Inflammatory macrophage treated with lipopolysaccharide for 4 hours (primary cell): ENCODE data around the gene OR2T34.
"Not testable (repeated sequence)": the region's sequence is repeated elsewhere in the genome, so short reads cannot be mapped to it uniquely, and the experiment has no call there.

Experiments used
- DNase-seq: peaks from one replicate; pipeline ENCODE4 v3.0.0-alpha.2; 2020

OR2T34 gene

DNA sequence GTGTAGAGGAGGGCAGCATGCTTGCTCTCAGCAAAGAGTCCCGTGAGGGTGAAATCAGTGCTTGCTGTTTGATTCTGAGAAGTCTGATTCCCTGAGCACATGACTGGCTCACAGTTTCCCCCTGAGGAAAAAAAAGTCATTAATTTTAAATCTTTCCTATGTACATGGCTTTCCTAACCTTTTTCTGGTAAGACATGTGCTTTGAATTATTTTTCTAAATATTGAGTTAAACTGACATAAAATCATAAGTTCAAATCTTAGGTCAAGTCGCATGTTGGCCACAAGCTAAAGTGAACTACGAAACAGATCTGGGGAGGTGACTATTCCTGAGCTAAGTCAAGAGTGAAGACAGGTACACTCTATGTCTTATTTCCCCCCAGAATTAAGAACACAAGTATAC is at the start of gene OR2T34:
Gene OR2T34, minus strand, starts transcription at position 101 of the 400 bp plus-strand sequence. Its CDS starts 0 bp downstream, at position 101.
- not testable (repeated sequence) for DNase-seq

GRCh38 chr1:248622570-248623001 is 48.0 kb upstream of the OR2T34 start:
- peak; percentile 55 for DNase-seq

- DNase-seq: no peak
Observed at GRCh38 chr1:248621770-248622169, 47.2 kb upstream of the OR2T34 start.

- DNase-seq: peak; percentile 62
Observed at GRCh38 chr1:248618878-248619277, 44.3 kb upstream of the OR2T34 start.

- DNase-seq: no peak
Observed at GRCh38 chr1:248618119-248618518, 43.6 kb upstream of the OR2T34 start.

DNA sequence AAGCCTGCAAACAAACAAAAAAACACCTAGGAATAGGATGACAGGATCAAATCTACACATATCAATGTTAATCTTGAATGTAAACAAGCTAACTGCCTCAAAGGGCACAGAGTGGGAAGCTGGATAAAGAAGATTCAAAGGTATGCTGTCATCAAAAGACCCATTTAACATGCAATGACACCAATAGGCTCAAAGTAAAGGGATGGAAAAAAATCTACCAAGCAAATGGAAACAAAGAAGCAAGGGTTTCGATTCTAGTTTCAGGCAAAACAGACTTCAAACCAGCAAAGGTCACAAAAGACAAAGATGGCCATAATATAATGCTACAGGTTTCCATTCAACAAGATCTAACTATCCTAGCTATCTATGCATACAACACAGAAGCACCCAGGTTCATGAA is 39.2 kb upstream of the OR2T34 start:
- no peak for DNase-seq

- DNase-seq: peak; percentile 12
Observed at GRCh38 chr1:248611883-248612414, 37.4 kb upstream of the OR2T34 start.

- DNase-seq: no peak
Observed at GRCh38 chr1:248610301-248610700, 35.7 kb upstream of the OR2T34 start.

DNA sequence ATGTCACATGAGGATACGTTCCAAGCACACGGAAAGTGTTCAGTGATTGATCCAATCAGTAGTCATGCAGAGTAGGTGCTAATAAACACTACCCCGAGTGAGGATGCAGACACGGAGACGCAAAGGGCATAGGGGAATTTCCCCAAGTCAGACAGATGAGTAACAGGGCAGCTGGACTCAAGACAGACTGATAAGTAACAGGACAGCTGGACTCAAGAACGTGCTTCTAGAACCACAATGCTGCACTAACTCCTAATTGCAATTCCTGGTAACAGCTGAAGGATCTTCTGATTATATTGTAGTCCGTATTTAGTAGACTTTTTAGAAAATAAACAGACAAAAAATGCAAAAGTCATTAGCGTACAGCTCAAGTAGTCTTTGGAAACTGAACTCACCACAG is 24.8 kb upstream of the OR2T34 start:
- no peak for DNase-seq

DNA sequence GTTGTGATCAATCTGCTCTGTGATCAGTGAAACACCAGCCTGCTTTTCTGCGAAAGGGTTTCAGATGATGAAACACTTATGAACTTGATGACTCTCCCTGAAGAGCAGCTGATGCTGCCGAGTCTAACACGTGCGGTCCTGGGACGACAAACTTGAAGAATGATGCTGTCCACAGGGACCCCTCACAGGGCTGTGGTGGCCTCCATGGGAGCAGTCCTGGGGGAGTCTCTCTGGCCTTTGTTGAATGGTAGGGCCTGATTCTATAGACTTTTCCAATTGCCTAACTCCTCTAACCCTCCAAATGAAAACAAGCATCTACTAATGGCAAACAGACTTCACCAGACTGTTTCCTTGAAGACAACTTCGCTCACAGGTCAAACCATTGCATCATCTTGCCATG is 23.0 kb upstream of the OR2T34 start, which contains the start of gene OR2T10:
Gene OR2T10, minus strand, starts transcription at position 112 of the 400 bp plus-strand sequence. CDS start 3,932 bp downstream, outside the sequence.
- DNase-seq: no peak

DNA sequence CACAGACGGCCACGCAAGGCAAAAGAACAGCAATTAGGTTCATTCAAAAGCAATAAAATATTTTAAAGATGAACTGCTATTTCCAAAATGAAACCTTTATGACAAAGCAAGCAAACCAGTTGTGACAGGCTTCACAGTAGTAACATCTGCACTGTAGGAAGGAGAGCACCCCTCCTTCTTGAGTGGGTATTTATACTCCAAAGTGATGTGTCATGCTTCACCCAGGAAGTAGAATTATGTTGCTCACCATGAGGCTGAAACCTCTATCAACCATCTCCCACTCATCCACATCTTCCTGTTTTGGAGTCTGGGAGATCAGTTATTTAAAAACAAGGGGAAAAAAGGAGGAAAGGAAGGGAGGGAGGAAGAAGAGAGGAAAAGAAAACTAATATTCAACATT is 22.1 kb upstream of the OR2T34 start:
- DNase-seq: peak; percentile 75

GRCh38 chr1:248593226-248593625 is 18.7 kb upstream of the OR2T34 start:
- DNase-seq: no peak

DNA sequence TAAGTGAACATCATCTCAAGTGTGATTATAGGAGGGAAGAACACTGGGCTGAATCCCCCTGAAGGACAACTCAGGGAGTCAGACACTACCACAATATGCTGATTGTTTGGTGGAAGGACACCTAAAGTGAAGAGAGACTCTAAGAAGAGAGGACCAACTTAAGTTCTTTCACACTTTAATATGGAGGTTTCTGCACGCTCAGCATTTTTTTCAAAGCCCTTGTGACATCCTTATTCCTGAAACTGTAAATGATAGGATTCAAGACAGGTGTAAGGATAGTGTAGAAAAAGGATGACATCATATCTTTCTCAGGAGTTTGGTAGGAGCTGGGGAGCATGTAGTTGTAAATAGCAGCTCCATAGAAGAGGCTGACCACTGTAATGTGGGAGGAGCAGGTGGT is 18.1 kb upstream of the OR2T34 start:
- no peak for DNase-seq

DNA sequence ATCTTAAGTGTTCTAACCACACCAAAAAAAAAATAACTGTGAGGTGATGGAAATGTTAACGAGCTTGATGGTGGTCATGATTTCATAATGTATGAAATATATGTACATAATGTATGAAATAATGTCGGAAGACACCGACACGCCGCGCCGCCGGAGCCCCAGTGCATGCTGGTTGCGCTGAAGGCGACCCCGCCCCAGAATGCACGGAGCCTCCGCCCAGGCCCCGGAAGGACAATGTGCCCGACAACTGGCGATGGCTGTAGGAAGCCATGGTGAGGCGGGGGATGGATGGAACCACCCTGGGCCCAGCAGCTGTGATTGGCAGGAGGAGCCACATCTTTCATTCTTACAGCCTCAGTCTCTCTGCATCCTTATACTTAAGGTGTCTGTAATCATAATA is 15.5 kb upstream of the OR2T34 start:
- DNase-seq: no peak

GRCh38 chr1:248589334-248589733 is 14.8 kb upstream of the OR2T34 start:
- no peak for DNase-seq

DNA sequence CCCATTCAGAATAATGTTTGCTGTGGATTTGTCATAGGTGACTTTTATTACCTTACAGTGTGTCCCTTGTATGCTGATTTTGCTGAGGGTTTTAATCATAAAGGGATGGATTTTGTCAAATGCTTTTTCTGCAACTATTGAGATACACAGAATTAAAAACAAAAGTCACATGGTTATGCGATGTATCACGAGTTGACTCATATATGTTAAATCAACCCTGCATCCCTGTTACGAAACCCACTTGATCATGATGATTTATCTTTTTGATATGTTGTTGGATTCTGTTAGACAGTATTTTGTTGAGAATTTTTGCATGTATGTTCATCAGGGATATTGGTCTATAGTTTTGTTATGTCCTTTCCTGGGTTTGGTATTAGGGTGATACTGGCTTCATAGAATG is 10.7 kb upstream of the OR2T34 start:
- DNase-seq: no peak

GRCh38 chr1:248576260-248576980 is 1.9 kb upstream of the OR2T34 start:
- peak; percentile 84 for DNase-seq

DNA sequence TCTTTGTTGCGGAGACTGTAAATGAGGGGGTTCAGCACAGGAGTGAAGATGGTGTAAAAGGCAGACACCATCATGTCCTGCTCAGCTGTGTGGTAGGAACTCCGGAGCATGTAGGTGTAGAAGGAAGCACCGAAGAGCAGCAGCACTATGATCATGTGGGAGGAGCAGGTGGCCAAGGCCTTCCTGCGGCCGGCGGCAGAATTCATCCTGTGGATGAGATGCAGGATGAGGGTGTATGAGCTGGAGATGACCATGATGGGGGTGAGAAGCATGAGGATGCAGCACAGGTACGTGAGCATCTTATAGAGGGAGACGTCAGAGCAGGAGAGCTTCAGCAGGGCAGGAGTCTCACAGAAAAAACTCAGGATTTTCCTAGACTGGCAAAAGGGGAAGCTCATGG is 701 bp downstream of the OR2T34 start:
- DNase-seq: not testable (repeated sequence)

GRCh38 chr1:248572049-248572448 is 2.5 kb downstream of the OR2T34 start:
- DNase-seq: not testable (repeated sequence)

- peak; percentile 51 for DNase-seq
Observed at GRCh38 chr1:248570811-248571210, 3.7 kb downstream of the OR2T34 start.

GRCh38 chr1:248569049-248569448 is 5.5 kb downstream of the OR2T34 start:
- peak; percentile 88 for DNase-seq

DNA sequence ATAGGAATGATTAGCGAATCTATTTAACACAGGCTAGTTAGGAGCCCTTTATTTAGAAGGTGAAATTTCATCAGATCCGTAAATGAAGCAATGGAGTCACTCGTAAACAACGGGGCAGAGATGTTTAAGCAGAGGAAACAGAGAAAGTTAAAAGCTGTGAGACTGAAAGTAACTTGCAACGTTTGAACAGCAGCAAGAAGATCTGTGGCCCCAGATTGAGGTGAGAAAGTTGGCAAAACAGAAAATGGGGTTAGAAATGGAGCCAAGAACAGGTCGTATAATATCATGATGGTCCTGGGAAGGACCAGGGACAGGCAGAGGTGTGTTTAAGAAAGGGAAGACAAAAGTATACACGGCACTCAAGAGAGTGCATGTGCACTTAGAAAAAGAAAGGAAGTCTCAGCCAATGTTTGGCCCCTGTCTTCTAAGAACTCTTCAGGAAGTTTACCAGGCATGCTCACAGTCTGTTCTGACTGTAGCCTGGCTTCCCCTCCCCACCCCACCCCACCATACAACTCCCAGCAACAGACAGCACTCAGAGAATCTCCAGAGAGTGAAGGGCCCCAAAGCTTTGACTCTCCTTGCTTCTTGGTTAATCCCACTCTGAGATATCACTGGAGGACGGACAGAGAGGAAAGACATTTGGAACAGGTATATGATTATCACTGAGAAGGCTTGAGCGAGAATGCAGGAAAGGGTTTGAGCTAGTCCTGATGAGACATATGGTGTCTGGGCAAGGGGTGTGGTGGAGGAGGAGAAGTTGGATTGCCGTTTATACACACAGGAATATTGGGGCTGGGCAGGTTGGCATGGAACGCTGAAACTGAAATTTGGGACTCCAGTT is 8.8 kb downstream of the OR2T34 start:
- peak; percentile 17 for DNase-seq

DNA sequence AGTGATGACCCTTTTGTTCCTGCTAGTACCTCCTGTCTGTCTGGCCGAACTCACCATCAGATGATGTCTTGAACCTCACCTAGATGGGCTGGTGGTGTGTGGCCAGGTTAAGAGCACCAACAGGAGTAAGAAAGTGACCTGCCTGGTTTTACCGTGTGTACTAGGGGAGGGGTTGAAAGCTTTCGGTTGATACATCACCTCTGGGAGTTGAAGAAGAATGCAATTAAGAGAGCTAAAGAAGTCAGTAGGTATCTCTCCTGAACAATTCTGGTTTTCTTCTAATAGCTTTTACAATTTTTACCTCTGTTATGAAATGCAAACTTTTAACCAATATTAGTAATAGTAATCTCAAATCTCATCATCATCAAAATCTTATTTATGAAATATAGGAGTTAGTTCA is 11.9 kb downstream of the OR2T34 start, which contains the start of gene OR2T29:
Gene OR2T29, minus strand, starts transcription at position 101 of the 400 bp plus-strand sequence. CDS start 3,281 bp downstream, outside the sequence.
- not testable (repeated sequence) for DNase-seq
